K562 treated with DMSO at 1 percent for 24 hours (cell line): ENCODE measurements around the gene KCNE4. TPM values are rescaled to one million over a fixed set of nuclear protein-coding genes. Genes with fewer than 3 reads are reported as not detected.

Experiments used
- total RNA-seq: library from RNA; unstranded; fragments of 300-600 nt; gene quantifications from 2 replicates; pipeline ENCODE4 v1.2.3, GENCODE V29; 2022; ENCODE audit warnings: low read depth; ENCODE audit not compliant: insufficient read depth

The KCNE4 gene
- total RNA-seq, result 0.17 TPM in 1 of 2 replicates, not detected in the other

GRCh38 chr2:223051693-223052289 lies at the start of gene KCNE4:
Gene KCNE4 (plus strand): TSS chr2:223052190. CDS start chr2:223052831, 641 bp downstream.

Other genes with a start within 250 kb of the KCNE4 start
- gene ACSL3, start 191.2 kb upstream of the KCNE4 start, total RNA-seq, result 42.0 and 50.3 TPM in 2 replicates